ENCODE measurements around the gene SORCS2. TPM values are rescaled to one million over a fixed set of nuclear protein-coding genes. Genes with fewer than 3 reads are reported as not detected.

Gene SORCS2
- total RNA-seq, 1 experiment from 2014 or later: 4.1 TPM

DNA sequence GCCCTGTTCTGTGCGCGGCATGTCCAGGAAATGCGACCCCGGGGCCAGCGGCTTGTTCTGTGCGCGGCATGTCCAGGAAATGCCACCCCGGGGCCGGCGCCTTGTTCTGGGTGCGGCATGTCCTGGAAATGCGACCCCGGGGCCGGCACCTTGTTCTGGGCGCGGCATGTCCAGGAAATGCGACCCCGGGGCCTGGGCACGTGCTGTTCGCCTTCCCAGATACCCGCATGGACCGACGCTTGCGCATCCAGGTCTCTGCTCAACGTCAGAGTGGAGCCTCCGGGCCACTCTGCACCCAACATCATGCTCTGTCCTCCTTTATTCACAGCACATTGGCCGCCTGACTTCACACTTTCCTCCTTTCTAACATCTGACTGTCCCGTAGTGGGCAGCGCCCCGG, 318.2 kb downstream of the SORCS2 start:
- Histone ChIP-seq H3K79me2 (ENCODE audit: low read length) (no peaks in the 10 kb centered on the region), H3K4me3 (ENCODE audit: low read length) (no peak overlapping the region), H3K9me3 (ENCODE audit: low read length) (no peaks in the 10 kb centered on the region), H3K9me2 (replicated peaks; ENCODE audit: low read length) (no peaks in the 10 kb centered on the region), H3K36me3 (ENCODE audit: low read depth, low read length) (no peaks in the 10 kb centered on the region), H3F3A (ENCODE audit: low read length, unreplicated experiment) (no peaks in the 10 kb centered on the region), H3K4me1 (ENCODE audit: insufficient read depth, low read length) (peaks cover 14% of the 10 kb centered on the region), H3K27ac (ENCODE audit: low read length) (no peak overlapping the region), H4K20me1 (ENCODE audit: low read length) (no peaks in the 10 kb centered on the region), H3K27me3 (ENCODE audit: low read length) (no peaks in the 10 kb centered on the region), H3K9ac (ENCODE audit: low read length) (no peak overlapping the region), H3K4me2 (ENCODE audit: low read length) (no peak overlapping the region), H2AFZ (ENCODE audit: low read length) (no peak overlapping the region)
- no peak for DNase-seq
- ChIA-PET CTCF (no interaction called here), POLR2A (ENCODE audit: unreplicated experiment) (no interaction called here)
- TF ChIP-seq, protein P1, sequence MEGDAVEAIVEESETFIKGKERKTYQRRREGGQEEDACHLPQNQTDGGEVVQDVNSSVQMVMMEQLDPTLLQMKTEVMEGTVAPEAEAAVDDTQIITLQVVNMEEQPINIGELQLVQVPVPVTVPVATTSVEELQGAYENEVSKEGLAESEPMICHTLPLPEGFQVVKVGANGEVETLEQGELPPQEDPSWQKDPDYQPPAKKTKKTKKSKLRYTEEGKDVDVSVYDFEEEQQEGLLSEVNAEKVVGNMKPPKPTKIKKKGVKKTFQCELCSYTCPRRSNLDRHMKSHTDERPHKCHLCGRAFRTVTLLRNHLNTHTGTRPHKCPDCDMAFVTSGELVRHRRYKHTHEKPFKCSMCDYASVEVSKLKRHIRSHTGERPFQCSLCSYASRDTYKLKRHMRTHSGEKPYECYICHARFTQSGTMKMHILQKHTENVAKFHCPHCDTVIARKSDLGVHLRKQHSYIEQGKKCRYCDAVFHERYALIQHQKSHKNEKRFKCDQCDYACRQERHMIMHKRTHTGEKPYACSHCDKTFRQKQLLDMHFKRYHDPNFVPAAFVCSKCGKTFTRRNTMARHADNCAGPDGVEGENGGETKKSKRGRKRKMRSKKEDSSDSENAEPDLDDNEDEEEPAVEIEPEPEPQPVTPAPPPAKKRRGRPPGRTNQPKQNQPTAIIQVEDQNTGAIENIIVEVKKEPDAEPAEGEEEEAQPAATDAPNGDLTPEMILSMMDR (conservative IDR thresholded peaks at IDR 0.05; ENCODE audit: low read depth, low read length): no peak
- TF ChIP-seq EZH2phosphoT487 (IDR thresholded peaks at IDR 0.05; ENCODE audit: borderline replicate concordance, low read length) (no peak), EZH2 (IDR thresholded peaks at IDR 0.05; ENCODE audit: low read length, unreplicated experiment) (no peak)
- intact Hi-C loops (cut with micrococcal nuclease): no loop called here
- no TSS peak for BruUV-seq (replicated peaks)
- ATAC-seq: no peak

DNA sequence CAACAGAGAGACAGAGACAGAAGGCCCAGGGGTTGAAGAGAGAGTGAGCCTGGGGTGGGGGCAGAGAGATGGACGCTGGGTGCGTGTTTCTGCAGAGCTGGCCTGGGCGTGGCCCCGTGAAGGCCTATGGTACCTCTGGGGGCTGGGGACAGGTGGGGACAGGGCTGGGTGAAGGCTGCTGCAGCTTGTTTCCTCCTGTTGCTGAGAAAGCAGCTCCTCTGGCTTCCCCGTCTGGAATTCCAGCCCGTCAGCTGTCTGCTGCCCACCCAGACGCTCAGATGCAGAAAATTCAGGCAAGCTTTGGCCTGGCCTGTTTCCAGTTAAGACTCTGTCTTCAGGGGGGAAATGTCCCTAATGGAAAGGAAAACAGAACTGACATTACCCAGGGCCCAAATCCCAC, 319.2 kb downstream of the SORCS2 start:
- POLR2A ChIA-PET (ENCODE audit: unreplicated experiment): no interaction called here
- H3K4me3 ChIP-seq (ENCODE audit: low read length): no peak overlapping the region
- H3K4me2 ChIP-seq (ENCODE audit: low read length): no peak overlapping the region
- H3K9me3 ChIP-seq (ENCODE audit: low read length): no peaks in the 10 kb centered on the region
- no peak overlapping the region for H3K9ac ChIP-seq (ENCODE audit: low read length)
- intact Hi-C loops (cut with micrococcal nuclease): no loop called here
- TF ChIP-seq EZH2 (IDR thresholded peaks at IDR 0.05; ENCODE audit: low read length, unreplicated experiment): no peak
- TF ChIP-seq, protein P1 (conservative IDR thresholded peaks at IDR 0.05; ENCODE audit: low read depth, low read length): no peak
- no peak for TF ChIP-seq EZH2phosphoT487 (IDR thresholded peaks at IDR 0.05; ENCODE audit: borderline replicate concordance, low read length)
- no peak overlapping the region for H2AFZ ChIP-seq (ENCODE audit: low read length)
- no peaks in the 10 kb centered on the region for H3K9me2 ChIP-seq (replicated peaks; ENCODE audit: low read length)
- ATAC-seq (no peak), DNase-seq (no peak)
- H3F3A ChIP-seq (ENCODE audit: low read length, unreplicated experiment): no peaks in the 10 kb centered on the region
- no peaks in the 10 kb centered on the region for H3K36me3 ChIP-seq (ENCODE audit: low read depth, low read length)
- H3K79me2 ChIP-seq (ENCODE audit: low read length): no peaks in the 10 kb centered on the region
- CTCF ChIA-PET: no interaction called here
- no TSS peak for BruUV-seq (replicated peaks)
- H3K4me1 ChIP-seq (ENCODE audit: insufficient read depth, low read length): peaks cover 14% of the 10 kb centered on the region
- H4K20me1 ChIP-seq (ENCODE audit: low read length): no peaks in the 10 kb centered on the region
- no peak overlapping the region for H3K27ac ChIP-seq (ENCODE audit: low read length)
- no peaks in the 10 kb centered on the region for H3K27me3 ChIP-seq (ENCODE audit: low read length)

DNA sequence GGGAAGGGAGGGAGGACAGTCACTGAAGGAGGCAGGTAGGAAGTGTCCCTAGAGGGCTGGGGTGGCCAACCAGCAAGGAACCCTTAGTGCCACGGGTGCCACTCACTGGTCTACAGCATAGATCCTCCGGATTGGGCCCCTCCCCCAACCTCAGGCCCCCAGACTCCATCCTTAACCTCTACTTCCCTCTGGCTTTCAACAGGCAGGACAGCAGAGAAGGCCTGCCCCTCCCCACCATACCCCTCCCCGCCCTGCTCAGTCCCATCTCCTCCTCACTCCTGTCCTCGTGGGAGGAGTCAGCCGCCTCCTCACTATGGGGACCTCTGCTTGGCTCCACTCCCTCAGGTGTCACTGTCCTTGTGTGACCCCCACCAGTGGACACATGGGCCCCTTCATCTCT, 320.1 kb downstream of the SORCS2 start:
- Histone ChIP-seq H3K27me3 (ENCODE audit: low read length) (no peaks in the 10 kb centered on the region), H3K4me1 (ENCODE audit: insufficient read depth, low read length) (peaks cover 14% of the 10 kb centered on the region), H4K20me1 (ENCODE audit: low read length) (no peaks in the 10 kb centered on the region), H3K4me3 (ENCODE audit: low read length) (no peak overlapping the region), H3F3A (ENCODE audit: low read length, unreplicated experiment) (no peaks in the 10 kb centered on the region), H3K27ac (ENCODE audit: low read length) (no peak overlapping the region), H3K36me3 (ENCODE audit: low read depth, low read length) (no peaks in the 10 kb centered on the region), H3K9me2 (replicated peaks; ENCODE audit: low read length) (no peaks in the 10 kb centered on the region), H3K79me2 (ENCODE audit: low read length) (no peaks in the 10 kb centered on the region), H3K9me3 (ENCODE audit: low read length) (no peaks in the 10 kb centered on the region), H3K9ac (ENCODE audit: low read length) (no peak overlapping the region), H3K4me2 (ENCODE audit: low read length) (no peak overlapping the region), H2AFZ (ENCODE audit: low read length) (no peak overlapping the region)
- CTCF ChIA-PET: no interaction called here
- POLR2A ChIA-PET (ENCODE audit: unreplicated experiment): no interaction called here
- no TSS peak for BruUV-seq (replicated peaks)
- DNase-seq: no peak
- no peak for ATAC-seq
- TF ChIP-seq, protein P1 (conservative IDR thresholded peaks at IDR 0.05; ENCODE audit: low read depth, low read length): no peak
- no peak for TF ChIP-seq EZH2 (IDR thresholded peaks at IDR 0.05; ENCODE audit: low read length, unreplicated experiment)
- TF ChIP-seq EZH2phosphoT487 (IDR thresholded peaks at IDR 0.05; ENCODE audit: borderline replicate concordance, low read length): no peak
- intact Hi-C loops (cut with micrococcal nuclease): no loop called here

All from PC-3 (cell line).